GM21515 (cell line): ENCODE results near the gene TMBIM6.
A peak's percentile ranks its signal among the peaks of the same experiment; 100 is the strongest.
"Not testable (repeated sequence)": the region's sequence is repeated elsewhere in the genome, so short reads cannot be mapped to it uniquely, and the experiment has no call there.

Source experiments
- ATAC-seq: cut with Tn5 transposase; IDR thresholded peaks from one replicate; pipeline ENCODE4 v1.9.1; 2021; ENCODE audit not compliant: unreplicated experiment

TMBIM6 gene

DNA sequence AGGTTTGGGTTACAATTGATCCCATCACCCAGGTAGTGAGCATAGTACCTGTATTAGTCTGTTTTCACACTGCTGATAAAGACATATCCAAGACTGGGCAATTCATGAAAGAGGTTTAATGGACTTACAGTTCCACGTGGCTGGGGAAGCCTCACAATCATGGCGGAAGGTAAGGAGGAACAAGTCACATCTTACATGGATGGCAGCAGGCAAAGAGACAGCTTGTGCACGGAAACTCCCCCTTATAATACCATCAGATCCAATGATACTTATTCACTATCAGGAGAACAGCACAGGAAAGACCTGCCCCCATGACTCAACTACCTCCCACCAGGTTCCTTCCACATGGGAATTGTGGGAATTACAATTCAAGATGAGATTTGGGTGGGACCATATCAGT lies 20.0 kb upstream of the TMBIM6 start:
- not testable (repeated sequence) for ATAC-seq

- ATAC-seq = no peak
These were observed 12.9 kb upstream of the TMBIM6 start for GRCh38 chr12:49728446-49728845.

- no peak for ATAC-seq
These were observed 11.3 kb upstream of the TMBIM6 start for GRCh38 chr12:49730050-49730449.

DNA sequence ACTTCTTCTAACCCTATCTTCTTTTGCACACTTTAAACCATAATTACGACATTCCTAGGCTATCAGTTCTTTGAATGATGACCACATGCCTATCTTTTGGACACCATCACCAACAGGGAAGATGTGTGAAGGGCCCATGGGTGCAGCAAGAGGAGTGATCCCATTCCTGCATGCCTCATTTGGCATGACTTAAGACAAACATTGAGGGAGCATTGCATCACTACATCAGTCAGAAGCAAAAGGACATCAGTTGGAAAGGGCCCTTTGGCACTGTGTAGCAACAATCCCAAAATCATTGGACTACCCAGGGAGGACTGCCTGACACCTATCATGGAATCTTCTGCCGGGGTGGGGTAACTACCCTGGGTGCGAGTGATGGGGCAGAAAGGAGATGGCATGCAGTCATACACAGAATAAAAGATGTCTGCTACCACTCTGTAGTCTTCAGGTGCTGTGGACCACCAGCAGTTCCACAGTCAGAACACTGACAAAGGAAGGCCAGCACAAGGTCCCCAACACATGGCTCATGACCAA lies 10.7 kb upstream of the TMBIM6 start:
- no peak for ATAC-seq

GRCh38 chr12:49733219-49734017 lies 7.9 kb upstream of the TMBIM6 start:
- no peak for ATAC-seq

DNA sequence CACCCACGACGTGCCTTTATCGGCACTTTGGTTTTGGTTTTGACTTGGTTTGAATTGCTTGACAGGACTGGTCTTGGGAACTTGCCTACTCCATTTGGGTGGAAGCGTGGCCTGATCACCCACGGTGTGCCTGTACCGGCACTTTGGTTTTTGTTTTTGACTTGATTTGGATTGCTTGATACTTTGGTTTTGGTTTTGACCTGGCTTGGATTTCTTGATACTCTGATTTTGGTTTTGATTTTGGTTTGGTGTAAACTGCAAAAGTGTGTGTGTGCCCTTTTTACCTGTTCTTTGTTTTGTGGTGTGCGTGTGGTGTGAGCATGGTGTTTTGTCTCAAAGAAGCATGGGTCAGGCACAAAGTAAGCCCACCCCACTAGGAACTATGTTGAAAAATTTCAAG lies 6.5 kb upstream of the TMBIM6 start:
- ATAC-seq = not testable (repeated sequence)

- ATAC-seq = not testable (repeated sequence)
These were observed 2.6 kb upstream of the TMBIM6 start for GRCh38 chr12:49738721-49739120.

DNA sequence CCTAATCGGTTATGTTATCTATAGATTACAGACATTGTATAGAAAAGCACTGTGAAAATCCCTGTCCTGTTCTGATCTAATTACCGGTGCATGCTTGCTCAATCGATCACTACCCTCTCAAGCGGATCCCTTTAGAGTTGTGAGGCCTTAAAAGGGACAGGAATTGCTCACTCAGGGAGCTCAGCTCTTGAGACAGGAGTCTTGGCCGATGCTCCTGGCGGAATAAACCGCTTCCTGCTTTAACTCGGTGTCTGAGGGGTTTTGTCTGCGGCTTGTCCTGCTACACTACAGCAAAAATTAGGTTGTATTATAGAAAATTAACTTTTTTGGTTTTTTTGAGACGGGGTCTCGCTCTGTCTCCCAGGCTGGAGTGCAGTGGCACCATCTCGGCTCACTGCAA lies 1.1 kb upstream of the TMBIM6 start:
- ATAC-seq = not testable (repeated sequence)

DNA sequence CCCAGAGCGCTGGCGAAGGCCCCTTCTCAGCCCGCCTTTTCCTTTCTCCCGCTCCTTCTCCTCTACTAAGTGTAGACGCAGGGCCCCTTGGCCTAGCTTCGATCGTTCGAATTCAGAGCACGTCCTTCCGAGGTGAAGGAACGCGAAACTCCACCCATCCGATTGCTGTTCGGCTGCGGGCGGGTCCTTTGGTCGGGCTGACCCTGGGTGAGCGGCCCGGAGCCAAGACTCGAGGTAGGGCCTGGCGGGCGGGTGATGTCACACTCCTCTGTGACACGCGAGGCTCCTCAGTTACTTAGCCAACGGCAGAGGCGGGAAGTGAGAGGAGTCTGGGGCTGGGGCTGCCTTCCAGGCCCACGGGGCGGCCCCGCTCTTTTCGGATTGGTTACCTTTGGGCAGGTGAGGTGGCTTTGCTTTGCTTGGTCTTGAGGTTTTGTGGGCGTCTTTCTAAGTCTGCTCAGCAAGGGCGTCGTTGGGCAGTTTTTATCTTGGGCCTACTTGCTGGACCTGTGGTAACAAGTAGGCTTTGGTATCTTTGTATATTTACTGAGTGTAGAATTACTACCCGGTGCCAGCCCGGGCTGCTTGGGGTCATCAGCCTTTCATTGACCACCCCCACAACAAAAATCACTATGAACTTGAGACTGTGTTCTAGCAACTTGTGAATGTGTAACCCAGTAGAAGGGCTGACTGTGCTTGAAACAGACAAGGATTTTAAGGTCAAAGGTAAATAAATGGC lies 694 bp downstream of the TMBIM6 start:
- ATAC-seq = peak; percentile 68

GRCh38 chr12:49744363-49744885 lies 3.1 kb downstream of the TMBIM6 start:
- ATAC-seq = no peak

DNA sequence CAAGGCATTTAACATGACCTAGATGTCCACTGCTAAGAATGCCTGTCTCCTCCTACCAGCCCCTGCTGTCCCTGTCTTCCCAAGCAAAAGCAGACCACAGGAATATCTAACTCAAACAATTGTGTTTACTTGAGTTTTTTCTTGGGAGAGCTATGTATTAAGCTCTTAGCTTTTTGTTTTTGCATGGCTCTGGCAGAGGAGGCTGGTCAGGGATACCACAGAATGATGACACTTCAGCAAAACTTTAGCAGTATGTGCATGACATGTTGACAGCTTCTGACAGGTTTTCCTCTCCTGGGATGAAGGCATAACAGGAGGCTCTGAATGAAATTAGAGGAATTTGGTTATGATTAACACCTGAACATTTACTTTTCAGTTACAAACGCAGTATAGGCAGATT lies 6.9 kb downstream of the TMBIM6 start:
- no peak for ATAC-seq

GRCh38 chr12:49748800-49749199 lies 7.4 kb downstream of the TMBIM6 start:
- no peak for ATAC-seq

- no peak for ATAC-seq
These were observed 9.0 kb downstream of the TMBIM6 start for GRCh38 chr12:49750027-49750995.

GRCh38 chr12:49750996-49751393 lies 9.6 kb downstream of the TMBIM6 start:
- no peak for ATAC-seq

GRCh38 chr12:49761677-49762467 lies 20.5 kb downstream of the TMBIM6 start:
- ATAC-seq = no peak

DNA sequence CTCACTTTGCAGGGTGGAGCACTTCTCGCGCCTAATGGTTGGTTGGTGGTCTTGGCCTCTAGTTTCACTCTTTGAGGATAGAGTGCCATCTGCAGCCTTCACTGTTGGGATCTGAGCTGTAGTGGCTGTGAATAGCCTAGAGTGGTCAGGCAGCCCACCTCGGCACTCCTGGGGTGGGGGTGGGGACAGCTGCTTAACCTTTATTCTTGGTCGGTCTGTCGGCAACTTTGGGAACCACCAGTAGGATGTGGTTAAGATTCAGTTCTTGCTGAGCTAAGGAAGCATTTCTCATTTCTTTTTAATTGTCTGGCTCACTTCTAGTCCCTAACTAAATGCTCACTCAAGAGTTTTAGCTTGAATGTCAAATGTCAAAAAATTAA lies 21.1 kb downstream of the TMBIM6 start:
- ATAC-seq = no peak

GRCh38 chr12:49763006-49763591 lies 21.7 kb downstream of the TMBIM6 start:
- no peak for ATAC-seq

- ATAC-seq = no peak
These were observed 22.8 kb downstream of the TMBIM6 start for GRCh38 chr12:49764126-49764525.

GRCh38 chr12:49766115-49766455 lies 24.7 kb downstream of the TMBIM6 start:
- ATAC-seq = no peak

DNA sequence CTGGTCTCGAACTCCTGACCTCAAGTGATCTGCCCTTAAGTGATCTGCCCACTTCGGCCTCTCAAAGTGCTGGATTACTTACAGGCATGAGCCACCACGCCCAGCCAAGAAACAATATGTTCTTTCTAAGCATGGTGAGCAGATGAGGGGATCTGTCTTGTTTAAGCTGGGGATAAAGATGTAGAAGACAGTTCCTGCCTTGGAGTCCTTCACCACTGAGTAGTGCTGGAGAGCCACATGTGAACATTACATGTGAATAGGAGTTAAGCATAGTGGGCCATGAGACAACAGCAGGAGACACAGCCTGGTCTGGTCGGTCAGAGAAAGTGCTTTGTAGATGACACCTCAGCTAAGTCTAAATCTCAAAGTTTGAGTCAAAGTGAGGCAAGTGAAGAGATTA lies 26.0 kb downstream of the TMBIM6 start:
- ATAC-seq = no peak
